ENCODE measurements around the gene COL15A1. TPM values are rescaled to one million over a fixed set of nuclear protein-coding genes. Genes with fewer than 3 reads are reported as not detected.

The COL15A1 gene
- total and polyA plus RNA-seq, 8 donors, result 10.7 to 173 (median 27.8) TPM

- H3K4me1 ChIP-seq, result peaks cover 0 to 30% (median 16%) of the 10 kb centered on the region in 4 donors
- WGBS, 5 donors, result 62 to 68% (median 64%) methylated on average over 9 of the region's 9 CpGs
- peak in 1 of 2 donors; percentile 70 for DNase-seq
- intact Hi-C loops (cut with DNase I; ENCODE audit: low total_unique reads), result no loop called here
- no peaks in the 10 kb centered on the region for H3K9me3 ChIP-seq
- no peak overlapping the region for H3K4me3 ChIP-seq
- no peaks in the 10 kb centered on the region for H3K36me3 ChIP-seq
- H3K27me3 ChIP-seq, result no peaks in the 10 kb centered on the region
- TF ChIP-seq CTCF (IDR thresholded peaks at IDR 0.05), result no peak
- no peak for TF ChIP-seq EP300 (IDR thresholded peaks at IDR 0.05)
- TF ChIP-seq POLR2A (IDR thresholded peaks at IDR 0.05), result no peak
- TF ChIP-seq POLR2AphosphoS5 (IDR thresholded peaks at IDR 0.05), result no peak
- peak overlapping the region in 4 of 5 donors; percentile 3 to 62 (median 48) for H3K27ac ChIP-seq
These were observed 27.0 kb upstream of the COL15A1 start for GRCh38 chr9:98916660-98917059.

- no peak for TF ChIP-seq EP300 (IDR thresholded peaks at IDR 0.05)
- TF ChIP-seq CTCF (IDR thresholded peaks at IDR 0.05), result no peak
- TF ChIP-seq POLR2A (IDR thresholded peaks at IDR 0.05), result no peak
- TF ChIP-seq POLR2AphosphoS5 (IDR thresholded peaks at IDR 0.05), result peak; percentile 33 to 75 (median 54)
- Histone ChIP-seq H3K27me3 (no peaks in the 10 kb centered on the region), H3K36me3 (no peaks in the 10 kb centered on the region), H3K9me3 (no peaks in the 10 kb centered on the region), H3K4me3 (no peak overlapping the region), H3K27ac (peak overlapping the region; percentile 38 to 72 (median 62)), H3K4me1 (peaks cover 0 to 30% (median 19%) of the 10 kb centered on the region in 4 donors)
- peak; percentile 73 to 74 for DNase-seq
- 28 to 43% (median 31%) methylated on average over 5 of the region's 5 CpGs for WGBS, 5 donors
- intact Hi-C loops (cut with DNase I; ENCODE audit: low total_unique reads), result no loop called here
These were observed 25.8 kb upstream of the COL15A1 start for GRCh38 chr9:98917746-98918487.

GRCh38 chr9:98921732-98922131 lies 22.0 kb upstream of the COL15A1 start:
- Histone ChIP-seq H3K4me3 (no peak overlapping the region), H3K4me1 (peaks cover 7 to 38% (median 18%) of the 10 kb centered on the region in 4 donors), H3K27me3 (no peaks in the 10 kb centered on the region), H3K36me3 (no peaks in the 10 kb centered on the region), H3K27ac (no peak overlapping the region), H3K9me3 (no peaks in the 10 kb centered on the region)
- TF ChIP-seq EP300 (IDR thresholded peaks at IDR 0.05) (no peak), POLR2AphosphoS5 (IDR thresholded peaks at IDR 0.05) (no peak), CTCF (IDR thresholded peaks at IDR 0.05) (no peak), POLR2A (IDR thresholded peaks at IDR 0.05) (no peak)
- no peak for DNase-seq
- 25 to 50% (median 33%) methylated on average over 1 of the region's 1 CpG for WGBS, 5 donors
- intact Hi-C loops (cut with DNase I; ENCODE audit: low total_unique reads), result no loop called here

GRCh38 chr9:98922721-98923435 lies 20.8 kb upstream of the COL15A1 start:
- Histone ChIP-seq H3K4me1 (peaks cover under 1 to 29% (median 12%) of the 10 kb centered on the region in 4 donors), H3K36me3 (no peaks in the 10 kb centered on the region), H3K27me3 (no peaks in the 10 kb centered on the region), H3K4me3 (no peak overlapping the region), H3K9me3 (no peaks in the 10 kb centered on the region), H3K27ac (peak overlapping the region in 1 of 5 donors; percentile 8)
- DNase-seq, result peak in 1 of 2 donors; percentile 29
- WGBS, 5 donors, result 63 to 81% (median 70%) methylated on average over 4 of the region's 4 CpGs
- intact Hi-C loops (cut with DNase I; ENCODE audit: low total_unique reads), result no loop called here
- TF ChIP-seq POLR2AphosphoS5 (IDR thresholded peaks at IDR 0.05) (no peak), CTCF (IDR thresholded peaks at IDR 0.05) (no peak), EP300 (IDR thresholded peaks at IDR 0.05) (no peak), POLR2A (IDR thresholded peaks at IDR 0.05) (no peak)

Data from stomach (tissue), 9 donors.